GM12878 (cell line): ENCODE measurements around the gene MFGE8. TPM values are rescaled to one million over a fixed set of nuclear protein-coding genes. Genes with fewer than 3 reads are reported as not detected.
A peak's percentile ranks its signal among the peaks of the same experiment; 100 is the strongest.

ENCODE experiments used
- ATAC-seq: fragments of 200-7000 bp; cut with Tn5 transposase; 3 replicates; pipeline ENCODE4 v1.9.1; 2020; ENCODE audit warnings: mild to moderate bottlenecking, moderate library complexity
- BruUV-seq: library from RNA; stranded (reverse); fragments of 400-500 nt; replicated peaks from 2 replicates; lab custom pipeline; 2021; lab: Mats Ljungman, UMichigan
- CTCF ChIA-PET: fragments of 300-600 bp; sonication (Branson Sonifier 250); formaldehyde crosslinking; extraction: SDS; loops from one replicate; lab custom pipeline; 2021; ENCODE audit warnings: inconsistent platforms; lab: Yijun Ruan, JAX
- POLR2A ChIA-PET: fragments of 350-600 bp; formaldehyde crosslinking; extraction: SDS; loops from one replicate; lab custom pipeline; 2021; ENCODE audit warnings: inconsistent platforms; lab: Charles Lee
- RAD21 ChIA-PET: fragments of 300-600 bp; sonication (Branson Sonifier 250); formaldehyde crosslinking; loops from one replicate; lab custom pipeline; 2023; ENCODE audit warnings: antibody characterized with exemption; ENCODE audit not compliant: unreplicated experiment; lab: Charles Lee
- SMC1A ChIA-PET: fragments of 300-600 bp; sonication (Branson Sonifier 250); formaldehyde crosslinking; loops from one replicate; lab custom pipeline; 2023; ENCODE audit not compliant: unreplicated experiment, uncharacterized antibody; lab: Charles Lee
- DNase-seq: peaks from one replicate; pipeline ENCODE4 v3.0.0-alpha.2; 2011; ENCODE audit warnings: low read depth, low spot score
- FAIRE-seq: peaks from 3 replicates; lab custom pipeline; 2011; peaks lifted over from hg19 to GRCh38; lab: Jason Lieb, UNC
- H2AFZ ChIP-seq: 2 replicates; pipeline ENCODE4 v1.6.0; 2011; ENCODE audit warnings: low read depth, low read length, control low read depth; ENCODE audit not compliant: control insufficient read depth
- H3K27ac ChIP-seq: 2 replicates; pipeline ENCODE4 v1.5.1; 2011; ENCODE audit warnings: control low read depth; ENCODE audit not compliant: control insufficient read depth, insufficient read depth
- H3K27me3 ChIP-seq, 2 experiments: replicated peaks in 1 of 2; 2 replicates each; pipeline versions ENCODE4 v1.6.0 to v1.6.1; 2011; ENCODE audit warnings: low read length in 1 of 2; ENCODE audit not compliant: control insufficient read depth in 2 of 2, insufficient read depth in 2 of 2
- H3K36me3 ChIP-seq, 2 experiments: 2 replicates each; pipeline ENCODE4 v1.5.1; 2011; ENCODE audit warnings: low read length in 1 of 2; ENCODE audit not compliant: control insufficient read depth in 2 of 2, insufficient read depth in 2 of 2
- H3K4me1 ChIP-seq: 2 replicates; pipeline ENCODE4 v1.6.1; 2011; ENCODE audit warnings: mild to moderate bottlenecking, low read length, moderate library complexity, mixed read lengths; ENCODE audit not compliant: control insufficient read depth, insufficient read depth
- H3K4me2 ChIP-seq: 2 replicates; pipeline ENCODE4 v1.6.0; 2011; ENCODE audit warnings: control low read depth; ENCODE audit not compliant: control insufficient read depth, insufficient read depth
- H3K4me3 ChIP-seq: fragments of 200-600 bp; sonication (generic); 2 replicates; pipeline ENCODE4 v1.5.1; 2016
- H3K79me2 ChIP-seq: 2 replicates; pipeline ENCODE4 v1.6.0; 2011; ENCODE audit warnings: low read length; ENCODE audit not compliant: control insufficient read depth, insufficient read depth
- H3K9ac ChIP-seq: 2 replicates; pipeline ENCODE4 v1.8.0; 2011; ENCODE audit warnings: low read length, control low read depth, mixed read lengths; ENCODE audit not compliant: control insufficient read depth, insufficient read depth
- H3K9me3 ChIP-seq: replicated peaks from 3 replicates; pipeline ENCODE4 v1.5.1; 2011; ENCODE audit warnings: mild to moderate bottlenecking, low read length; ENCODE audit not compliant: control insufficient read depth, insufficient read depth
- H4K20me1 ChIP-seq: 2 replicates; pipeline ENCODE4 v1.6.0; 2011; ENCODE audit not compliant: control insufficient read depth, insufficient read depth
- BHLHE40 ChIP-seq, 2 experiments: fragments of 450-650 bp in 1 of 2; IDR thresholded peaks; 2 replicates each; pipeline ENCODE4 v1.6.1; 2011 to 2017; ENCODE audit warnings: low read depth in 2 of 2, borderline replicate concordance in 1 of 2, improper control_type of control experiment in 1 of 2, low read length in 1 of 2, mild to moderate bottlenecking in 1 of 2
- CBX5 ChIP-seq: sonication (generic); IDR thresholded peaks from 2 replicates; pipeline ENCODE4 v1.6.1; 2016; ENCODE audit warnings: low read depth, moderate library complexity, mild to moderate bottlenecking, inconsistent platforms
- HDGF ChIP-seq: fragments of 450-650 bp; IDR thresholded peaks from 2 replicates; pipeline ENCODE4 v1.6.1; 2016; ENCODE audit warnings: antibody characterized with exemption
- LARP7 ChIP-seq: fragments of 450-650 bp; IDR thresholded peaks from 2 replicates; pipeline ENCODE4 v1.6.1; 2017; ENCODE audit warnings: mild to moderate bottlenecking
- MEF2B ChIP-seq: fragments of 450-650 bp; IDR thresholded peaks from 2 replicates; pipeline ENCODE4 v1.6.1; 2018; ENCODE audit warnings: mild to moderate bottlenecking, moderate library complexity; ENCODE audit not compliant: partially characterized antibody, poor library complexity, severe bottlenecking
- NFYA ChIP-seq: IDR thresholded peaks from 2 replicates; pipeline ENCODE4 v1.6.1; 2011; ENCODE audit warnings: low read depth, mild to moderate bottlenecking, low read length, improper control_type of control experiment, borderline replicate concordance
- NR2C2 ChIP-seq: IDR thresholded peaks from 2 replicates; pipeline ENCODE4 v1.6.1; 2011; ENCODE audit warnings: borderline replicate concordance, low read depth; ENCODE audit not compliant: control insufficient read depth, insufficient read length
- SIN3A ChIP-seq: IDR thresholded peaks from 2 replicates; pipeline ENCODE4 v1.6.1; 2012; ENCODE audit warnings: low read depth, low read length, improper control_type of control experiment
- TCF3 ChIP-seq: IDR thresholded peaks from 2 replicates; pipeline ENCODE4 v1.6.1; 2012; ENCODE audit warnings: low read depth, mild to moderate bottlenecking, low read length, borderline replicate concordance; ENCODE audit not compliant: insufficient read depth
- WGBS: methylation state at CpG from one replicate; pipeline ENCODE4 v1.1.6; 2016; ENCODE audit warnings: low lambda C conversion rate; ENCODE audit not compliant: insufficient replicate concordance, insufficient coverage; ENCODE audit errors: missing lambda C conversion rate; 5-methylcytosine and 5-hydroxymethylcytosine counted together
- in situ Hi-C: fragments of 300-500 bp; cut with MboI; formaldehyde crosslinking; loops from 9 replicates; pipeline ENCODE4 v1.14.3; 2018; ENCODE audit warnings: mixed read lengths
- intact Hi-C: fragments of 100-400 bp; cut with micrococcal nuclease; formaldehyde crosslinking; loops from one replicate; pipeline ENCODE4 v1.14.2; 2022; ENCODE audit not compliant: unreplicated experiment
- polyA plus RNA-seq, 11 experiments: library from polyadenylated mRNA; depleted of rRNA in 4 of 11; unstranded in 6 of 11; stranded (reverse) in 5 of 11; fragments of >200 nt; fragmentation: Nextera tagmentation in 4 of 11; fragmentation: Illumina TruSeq in 1 of 11; extraction: Ambion mirVana in 4 of 11; extraction: Trizol in 1 of 11; gene quantifications; 1 replicate in 1 of 11; 2 replicates in 10 of 11; pipeline versions ENCODE4 v1.2.1 to v1.2.3, GENCODE V29; 2011 to 2016; ENCODE audit warnings: inconsistent platforms in 2 of 11, missing spikeins in 2 of 11, low read depth in 1 of 11
- total RNA-seq, 4 experiments: library from RNA; depleted of rRNA in 3 of 4; stranded (reverse); fragments of >200 nt in 3 of 4; fragmentation: Illumina TruSeq in 1 of 4; extraction: Trizol in 1 of 4; gene quantifications; 2 replicates each; pipeline versions ENCODE4 v1.2.1 to v1.2.3, GENCODE V29; 2013 to 2021
- TF ChIP-seq, protein P1 (sequence below): IDR thresholded peaks from 2 replicates; pipeline ENCODE4 v1.6.1; 2011; ENCODE audit warnings: borderline replicate concordance, low read depth, mild to moderate bottlenecking, moderate library complexity, mixed read lengths, low read length; ENCODE audit not compliant: insufficient read depth; ENCODE audit errors: extremely low read length
- TF ChIP-seq, protein P2 (sequence below): IDR thresholded peaks from 2 replicates; pipeline ENCODE4 v1.6.1; 2012; ENCODE audit warnings: improper control_type of control experiment, low read depth, low read length; ENCODE audit not compliant: insufficient replicate concordance
- TF ChIP-seq, protein P3 (sequence below): IDR thresholded peaks from 2 replicates; pipeline ENCODE4 v1.6.1; 2011; ENCODE audit warnings: low read depth, mild to moderate bottlenecking, low read length, moderate library complexity, borderline replicate concordance; ENCODE audit errors: extremely low read depth
- TF ChIP-seq, protein P4 (sequence below): IDR thresholded peaks from 2 replicates; pipeline ENCODE4 v1.6.1; 2012; ENCODE audit warnings: mild to moderate bottlenecking, low read depth, low read length

Gene MFGE8
- total and polyA plus RNA-seq, 10 of the 15 experiments (the other 5 are each of a cell fraction or from before 2014, with no cell fraction given): 0.81 to 5.9 (median 1.0) TPM; not detected in 2

GRCh38 chr15:88878720-88879184 is 34.4 kb downstream of the MFGE8 start:
- SMC1A ChIA-PET: interaction anchor here (1.6 kb wide), 1 partner anchor 254 kb away, joined by 5 read pairs; no protein-coding TSS in a partner anchor
- intact Hi-C loops (no loop called here), in situ Hi-C loops (no loop called here)
- no peak for FAIRE-seq
- H3K4me1 ChIP-seq: no peaks in the 10 kb centered on the region
- H3K9me3 ChIP-seq: no peaks in the 10 kb centered on the region
- RAD21 ChIA-PET: interaction anchor here (0.9 to 1.0 kb wide), 2 partner anchors 16 to 26 kb away, joined by 3 read pairs; no protein-coding TSS in a partner anchor
- no peak overlapping the region for H3K4me2 ChIP-seq
- ATAC-seq: peak; percentile 98
- no peaks in the 10 kb centered on the region for H4K20me1 ChIP-seq
- H3K36me3 ChIP-seq: no peaks in the 10 kb centered on the region
- no peaks in the 10 kb centered on the region for H3K27me3 ChIP-seq
- H3K9ac ChIP-seq: no peak overlapping the region
- WGBS: 75% methylated on average over 18 of the region's 18 CpGs
- CTCF ChIA-PET: interaction anchor here (0.7 to 2.0 kb wide), 10 partner anchors 9 to 300 kb away, joined by 3 to 10 read pairs (median 4); partner anchors contain the start of gene HAPLN3
- POLR2A ChIA-PET: no interaction called here
- DNase-seq: no peak
- H3K79me2 ChIP-seq: no peaks in the 10 kb centered on the region
- no peak overlapping the region for H3K4me3 ChIP-seq
- H3K27ac ChIP-seq: no peak overlapping the region
- H2AFZ ChIP-seq: no peak overlapping the region
- BruUV-seq: no TSS peak
- TF ChIP-seq BHLHE40 (IDR thresholded peaks at IDR 0.05; ENCODE audit: borderline replicate concordance in 1 of 2, low read depth in 2 of 2, low read length in 1 of 2) (no peak), CBX5 (no peak), NFYA (no peak), TCF3 (0 out of 2 replicates have a peak, but pooled peaks have one; percentile 16), SIN3A (no peak), NR2C2 (no peak), HDGF (no peak), MEF2B (no peak), LARP7 (no peak)
- TF ChIP-seq, protein P1, sequence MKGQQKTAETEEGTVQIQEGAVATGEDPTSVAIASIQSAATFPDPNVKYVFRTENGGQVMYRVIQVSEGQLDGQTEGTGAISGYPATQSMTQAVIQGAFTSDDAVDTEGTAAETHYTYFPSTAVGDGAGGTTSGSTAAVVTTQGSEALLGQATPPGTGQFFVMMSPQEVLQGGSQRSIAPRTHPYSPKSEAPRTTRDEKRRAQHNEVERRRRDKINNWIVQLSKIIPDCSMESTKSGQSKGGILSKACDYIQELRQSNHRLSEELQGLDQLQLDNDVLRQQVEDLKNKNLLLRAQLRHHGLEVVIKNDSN: no peak
- TF ChIP-seq, protein P2, sequence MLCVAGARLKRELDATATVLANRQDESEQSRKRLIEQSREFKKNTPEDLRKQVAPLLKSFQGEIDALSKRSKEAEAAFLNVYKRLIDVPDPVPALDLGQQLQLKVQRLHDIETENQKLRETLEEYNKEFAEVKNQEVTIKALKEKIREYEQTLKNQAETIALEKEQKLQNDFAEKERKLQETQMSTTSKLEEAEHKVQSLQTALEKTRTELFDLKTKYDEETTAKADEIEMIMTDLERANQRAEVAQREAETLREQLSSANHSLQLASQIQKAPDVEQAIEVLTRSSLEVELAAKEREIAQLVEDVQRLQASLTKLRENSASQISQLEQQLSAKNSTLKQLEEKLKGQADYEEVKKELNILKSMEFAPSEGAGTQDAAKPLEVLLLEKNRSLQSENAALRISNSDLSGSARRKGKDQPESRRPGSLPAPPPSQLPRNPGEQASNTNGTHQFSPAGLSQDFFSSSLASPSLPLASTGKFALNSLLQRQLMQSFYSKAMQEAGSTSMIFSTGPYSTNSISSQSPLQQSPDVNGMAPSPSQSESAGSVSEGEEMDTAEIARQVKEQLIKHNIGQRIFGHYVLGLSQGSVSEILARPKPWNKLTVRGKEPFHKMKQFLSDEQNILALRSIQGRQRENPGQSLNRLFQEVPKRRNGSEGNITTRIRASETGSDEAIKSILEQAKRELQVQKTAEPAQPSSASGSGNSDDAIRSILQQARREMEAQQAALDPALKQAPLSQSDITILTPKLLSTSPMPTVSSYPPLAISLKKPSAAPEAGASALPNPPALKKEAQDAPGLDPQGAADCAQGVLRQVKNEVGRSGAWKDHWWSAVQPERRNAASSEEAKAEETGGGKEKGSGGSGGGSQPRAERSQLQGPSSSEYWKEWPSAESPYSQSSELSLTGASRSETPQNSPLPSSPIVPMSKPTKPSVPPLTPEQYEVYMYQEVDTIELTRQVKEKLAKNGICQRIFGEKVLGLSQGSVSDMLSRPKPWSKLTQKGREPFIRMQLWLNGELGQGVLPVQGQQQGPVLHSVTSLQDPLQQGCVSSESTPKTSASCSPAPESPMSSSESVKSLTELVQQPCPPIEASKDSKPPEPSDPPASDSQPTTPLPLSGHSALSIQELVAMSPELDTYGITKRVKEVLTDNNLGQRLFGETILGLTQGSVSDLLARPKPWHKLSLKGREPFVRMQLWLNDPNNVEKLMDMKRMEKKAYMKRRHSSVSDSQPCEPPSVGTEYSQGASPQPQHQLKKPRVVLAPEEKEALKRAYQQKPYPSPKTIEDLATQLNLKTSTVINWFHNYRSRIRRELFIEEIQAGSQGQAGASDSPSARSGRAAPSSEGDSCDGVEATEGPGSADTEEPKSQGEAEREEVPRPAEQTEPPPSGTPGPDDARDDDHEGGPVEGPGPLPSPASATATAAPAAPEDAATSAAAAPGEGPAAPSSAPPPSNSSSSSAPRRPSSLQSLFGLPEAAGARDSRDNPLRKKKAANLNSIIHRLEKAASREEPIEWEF: no peak
- TF ChIP-seq, protein P3, sequence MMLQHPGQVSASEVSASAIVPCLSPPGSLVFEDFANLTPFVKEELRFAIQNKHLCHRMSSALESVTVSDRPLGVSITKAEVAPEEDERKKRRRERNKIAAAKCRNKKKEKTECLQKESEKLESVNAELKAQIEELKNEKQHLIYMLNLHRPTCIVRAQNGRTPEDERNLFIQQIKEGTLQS: no peak
- TF ChIP-seq, protein P4, sequence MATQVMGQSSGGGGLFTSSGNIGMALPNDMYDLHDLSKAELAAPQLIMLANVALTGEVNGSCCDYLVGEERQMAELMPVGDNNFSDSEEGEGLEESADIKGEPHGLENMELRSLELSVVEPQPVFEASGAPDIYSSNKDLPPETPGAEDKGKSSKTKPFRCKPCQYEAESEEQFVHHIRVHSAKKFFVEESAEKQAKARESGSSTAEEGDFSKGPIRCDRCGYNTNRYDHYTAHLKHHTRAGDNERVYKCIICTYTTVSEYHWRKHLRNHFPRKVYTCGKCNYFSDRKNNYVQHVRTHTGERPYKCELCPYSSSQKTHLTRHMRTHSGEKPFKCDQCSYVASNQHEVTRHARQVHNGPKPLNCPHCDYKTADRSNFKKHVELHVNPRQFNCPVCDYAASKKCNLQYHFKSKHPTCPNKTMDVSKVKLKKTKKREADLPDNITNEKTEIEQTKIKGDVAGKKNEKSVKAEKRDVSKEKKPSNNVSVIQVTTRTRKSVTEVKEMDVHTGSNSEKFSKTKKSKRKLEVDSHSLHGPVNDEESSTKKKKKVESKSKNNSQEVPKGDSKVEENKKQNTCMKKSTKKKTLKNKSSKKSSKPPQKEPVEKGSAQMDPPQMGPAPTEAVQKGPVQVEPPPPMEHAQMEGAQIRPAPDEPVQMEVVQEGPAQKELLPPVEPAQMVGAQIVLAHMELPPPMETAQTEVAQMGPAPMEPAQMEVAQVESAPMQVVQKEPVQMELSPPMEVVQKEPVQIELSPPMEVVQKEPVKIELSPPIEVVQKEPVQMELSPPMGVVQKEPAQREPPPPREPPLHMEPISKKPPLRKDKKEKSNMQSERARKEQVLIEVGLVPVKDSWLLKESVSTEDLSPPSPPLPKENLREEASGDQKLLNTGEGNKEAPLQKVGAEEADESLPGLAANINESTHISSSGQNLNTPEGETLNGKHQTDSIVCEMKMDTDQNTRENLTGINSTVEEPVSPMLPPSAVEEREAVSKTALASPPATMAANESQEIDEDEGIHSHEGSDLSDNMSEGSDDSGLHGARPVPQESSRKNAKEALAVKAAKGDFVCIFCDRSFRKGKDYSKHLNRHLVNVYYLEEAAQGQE: no peak
